Thoracic aorta (tissue), 2 donors: ENCODE measurements around the gene SLC25A51. TPM values are rescaled to one million over a fixed set of nuclear protein-coding genes. Genes with fewer than 3 reads are reported as not detected.

Source experiments
- ATAC-seq: fragments of 150-250 bp; one replicate; pipeline ENCODE4 v1.8.0; 2017; ENCODE audit warnings: low read depth; ENCODE audit not compliant: insufficient number of reproducible peaks, low FRiP score
- DNase-seq: peaks from one replicate; pipeline ENCODE4 v3.0.0-alpha.2; 2020; ENCODE audit warnings: low spot score
- H3K27ac ChIP-seq, 2 donors: fragments of 200-600 bp; sonication (generic); 1 replicate in 1 of 2; 2 replicates in 1 of 2; pipeline ENCODE4 v1.5.1; 2016; ENCODE audit warnings: mild to moderate bottlenecking in 2 of 2, moderate library complexity in 2 of 2
- H3K27me3 ChIP-seq: fragments of 200-600 bp; sonication (generic); replicated peaks from 2 replicates; pipeline ENCODE4 v1.6.0; 2016; ENCODE audit warnings: mild to moderate bottlenecking; ENCODE audit not compliant: insufficient read depth
- H3K36me3 ChIP-seq: fragments of 200-600 bp; sonication (generic); one replicate; pipeline ENCODE4 v1.5.1; 2016
- H3K4me1 ChIP-seq, 2 donors: fragments of 200-600 bp; sonication (generic); 1 replicate in 1 of 2; 2 replicates in 1 of 2; pipeline versions ENCODE4 v1.5.1 to v1.6.0; 2016; ENCODE audit warnings: low read depth in 2 of 2, mild to moderate bottlenecking in 1 of 2; ENCODE audit not compliant: control insufficient read depth in 1 of 2
- H3K4me3 ChIP-seq: fragments of 200-600 bp; sonication (generic); 2 replicates; pipeline ENCODE4 v1.5.1; 2016; ENCODE audit warnings: mild to moderate bottlenecking
- H3K9me3 ChIP-seq: fragments of 200-600 bp; sonication (generic); 2 replicates; pipeline ENCODE4 v1.5.1; 2016
- CTCF ChIP-seq: fragments of 200-600 bp; sonication (generic); IDR thresholded peaks from one replicate; pipeline ENCODE4 v1.5.1; 2019; ENCODE audit warnings: antibody characterized with exemption
- total RNA-seq, 2 donors: library from RNA; depleted of rRNA; stranded (reverse); fragments of >200 nt; gene quantifications; one replicate each; pipeline versions ENCODE4 v1.1.0 to v1.2.3, GENCODE V29; 2016

SLC25A51 gene
- total RNA-seq, 2 donors from 2014 or later: 29.9 to 39.1 TPM

DNA sequence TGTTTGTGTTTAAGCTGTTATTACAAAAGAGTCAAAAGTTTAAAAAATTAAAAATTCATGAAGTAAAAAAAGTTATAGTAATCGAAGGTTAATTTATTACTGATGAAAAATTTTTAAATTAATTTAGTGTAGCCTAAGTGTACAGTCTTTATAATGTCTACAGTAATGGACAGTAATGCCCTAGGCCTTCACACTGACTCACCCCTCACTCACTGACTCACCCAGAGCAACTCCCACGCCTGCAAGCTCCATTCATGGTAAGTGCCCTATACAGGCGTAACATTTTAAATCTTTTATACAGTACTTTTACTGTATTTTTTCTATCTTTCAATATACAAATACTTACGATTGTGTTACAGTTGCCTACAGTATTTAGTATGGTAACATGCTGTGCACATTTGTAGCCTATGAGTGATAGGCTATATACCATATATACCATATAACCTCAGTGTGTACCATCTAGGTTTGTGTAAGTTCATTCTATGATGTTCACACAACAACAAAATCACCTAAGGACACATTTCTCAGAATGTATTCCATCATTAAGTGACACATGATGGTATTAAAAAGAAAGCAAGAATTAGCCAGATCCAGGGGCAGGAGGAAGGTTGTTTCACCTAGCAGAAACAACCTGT is 63.2 kb downstream of the SLC25A51 start:
- H3K27ac ChIP-seq: no peak overlapping the region
- TF ChIP-seq CTCF: no peak
- no peak for ATAC-seq
- no peak overlapping the region for H3K4me3 ChIP-seq
- no peaks in the 10 kb centered on the region for H3K27me3 ChIP-seq
- no peaks in the 10 kb centered on the region for H3K4me1 ChIP-seq
- no peak for DNase-seq
- no peaks in the 10 kb centered on the region for H3K9me3 ChIP-seq
- no peaks in the 10 kb centered on the region for H3K36me3 ChIP-seq

DNA sequence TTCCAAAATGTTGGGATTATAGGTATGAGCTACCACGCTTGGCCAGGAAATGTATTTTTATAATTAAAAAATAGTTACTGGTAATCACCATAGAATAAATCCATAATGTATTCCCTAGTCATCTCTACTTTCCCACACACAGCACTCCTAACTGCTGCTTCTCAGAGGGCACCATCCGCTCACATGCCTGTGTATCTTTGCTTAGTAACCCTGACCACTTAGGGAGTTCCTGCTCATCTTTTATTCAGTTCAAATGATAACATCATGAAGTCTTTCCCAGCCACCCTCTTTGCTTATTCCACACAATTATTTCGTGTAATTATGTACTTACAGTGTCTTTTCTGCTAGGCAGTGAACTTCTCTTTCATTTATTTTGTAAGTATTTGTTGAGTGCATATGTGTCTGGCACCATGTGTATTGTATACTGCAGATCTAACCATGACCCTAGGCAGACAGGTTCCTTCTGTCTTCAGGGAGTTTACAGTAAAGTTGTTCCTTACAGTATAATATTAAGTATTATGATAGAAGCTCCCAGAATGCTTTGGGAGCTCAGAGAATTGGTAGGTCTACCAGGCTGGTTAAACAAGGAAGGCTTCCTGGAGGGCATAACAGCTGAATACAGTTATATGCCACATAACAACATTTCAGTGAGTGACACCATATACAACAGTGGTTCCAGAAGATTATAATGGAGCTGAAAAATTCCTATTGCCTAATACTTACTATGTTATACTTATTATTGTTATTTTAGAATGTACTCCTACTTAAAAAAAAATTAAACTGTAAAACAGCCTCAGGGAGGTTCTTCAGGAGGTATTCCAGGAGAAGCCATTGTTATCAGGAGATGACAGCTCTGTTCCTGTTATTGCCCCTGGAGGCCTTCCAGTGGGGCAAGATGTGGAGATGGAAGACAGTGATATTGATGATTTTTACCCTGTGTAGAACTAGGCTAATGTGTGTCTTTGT is 64.1 kb downstream of the SLC25A51 start:
- Histone ChIP-seq H3K9me3 (no peaks in the 10 kb centered on the region), H3K4me1 (no peaks in the 10 kb centered on the region), H3K27me3 (no peaks in the 10 kb centered on the region), H3K4me3 (no peak overlapping the region), H3K27ac (no peak overlapping the region), H3K36me3 (no peaks in the 10 kb centered on the region)
- TF ChIP-seq CTCF: no peak
- DNase-seq (no peak), ATAC-seq (no peak)

Other genes starting within 250 kb of the SLC25A51 start
- gene TRMT10B, start 150.3 kb downstream of the SLC25A51 start, total RNA-seq: 10 to 100 TPM; 10.7 to 14.9 TPM
- gene EXOSC3, start 119.1 kb downstream of the SLC25A51 start, total RNA-seq: 10 to 100 TPM; 26.5 to 38.7 TPM
- 10 to 100 TPM; 24.4 to 47.4 TPM for gene DCAF10, start 103.3 kb downstream of the SLC25A51 start, total RNA-seq
- 10 to 100 TPM; 41.7 to 57.9 TPM for gene SHB, start 165.1 kb upstream of the SLC25A51 start, total RNA-seq